GM12878 (cell line): ENCODE results near the gene PHAF1. TPM values are rescaled to one million over a fixed set of nuclear protein-coding genes. Genes with fewer than 3 reads are reported as not detected.
A peak's percentile ranks its signal among the peaks of the same experiment; 100 is the strongest.

ENCODE experiments used
- ATAC-seq: fragments of 200-7000 bp; cut with Tn5 transposase; 3 replicates; pipeline ENCODE4 v1.9.1; 2020; ENCODE audit warnings: mild to moderate bottlenecking, moderate library complexity
- BruUV-seq: library from RNA; stranded (reverse); fragments of 400-500 nt; replicated peaks from 2 replicates; lab custom pipeline; 2021; lab: Mats Ljungman, UMichigan
- CTCF ChIA-PET: fragments of 300-600 bp; sonication (Branson Sonifier 250); formaldehyde crosslinking; extraction: SDS; loops from one replicate; lab custom pipeline; 2021; ENCODE audit warnings: inconsistent platforms; lab: Yijun Ruan, JAX
- POLR2A ChIA-PET: fragments of 350-600 bp; formaldehyde crosslinking; extraction: SDS; loops from one replicate; lab custom pipeline; 2021; ENCODE audit warnings: inconsistent platforms; lab: Charles Lee
- RAD21 ChIA-PET: fragments of 300-600 bp; sonication (Branson Sonifier 250); formaldehyde crosslinking; loops from one replicate; lab custom pipeline; 2023; ENCODE audit warnings: antibody characterized with exemption; ENCODE audit not compliant: unreplicated experiment; lab: Charles Lee
- SMC1A ChIA-PET: fragments of 300-600 bp; sonication (Branson Sonifier 250); formaldehyde crosslinking; loops from one replicate; lab custom pipeline; 2023; ENCODE audit not compliant: unreplicated experiment, uncharacterized antibody; lab: Charles Lee
- DNase-seq: peaks from one replicate; pipeline ENCODE4 v3.0.0-alpha.2; 2011; ENCODE audit warnings: low read depth, low spot score
- FAIRE-seq: peaks from 3 replicates; lab custom pipeline; 2011; peaks lifted over from hg19 to GRCh38; lab: Jason Lieb, UNC
- H2AFZ ChIP-seq: 2 replicates; pipeline ENCODE4 v1.6.0; 2011; ENCODE audit warnings: low read depth, low read length, control low read depth; ENCODE audit not compliant: control insufficient read depth
- H3K27ac ChIP-seq: 2 replicates; pipeline ENCODE4 v1.5.1; 2011; ENCODE audit warnings: control low read depth; ENCODE audit not compliant: control insufficient read depth, insufficient read depth
- H3K27me3 ChIP-seq, 2 experiments: replicated peaks in 1 of 2; 2 replicates each; pipeline versions ENCODE4 v1.6.0 to v1.6.1; 2011; ENCODE audit warnings: low read length in 1 of 2; ENCODE audit not compliant: control insufficient read depth in 2 of 2, insufficient read depth in 2 of 2
- H3K36me3 ChIP-seq, 2 experiments: 2 replicates each; pipeline ENCODE4 v1.5.1; 2011; ENCODE audit warnings: low read length in 1 of 2; ENCODE audit not compliant: control insufficient read depth in 2 of 2, insufficient read depth in 2 of 2
- H3K4me1 ChIP-seq: 2 replicates; pipeline ENCODE4 v1.6.1; 2011; ENCODE audit warnings: mild to moderate bottlenecking, low read length, moderate library complexity, mixed read lengths; ENCODE audit not compliant: control insufficient read depth, insufficient read depth
- H3K4me2 ChIP-seq: 2 replicates; pipeline ENCODE4 v1.6.0; 2011; ENCODE audit warnings: control low read depth; ENCODE audit not compliant: control insufficient read depth, insufficient read depth
- H3K4me3 ChIP-seq: fragments of 200-600 bp; sonication (generic); 2 replicates; pipeline ENCODE4 v1.5.1; 2016
- H3K79me2 ChIP-seq: 2 replicates; pipeline ENCODE4 v1.6.0; 2011; ENCODE audit warnings: low read length; ENCODE audit not compliant: control insufficient read depth, insufficient read depth
- H3K9ac ChIP-seq: 2 replicates; pipeline ENCODE4 v1.8.0; 2011; ENCODE audit warnings: low read length, control low read depth, mixed read lengths; ENCODE audit not compliant: control insufficient read depth, insufficient read depth
- H3K9me3 ChIP-seq: replicated peaks from 3 replicates; pipeline ENCODE4 v1.5.1; 2011; ENCODE audit warnings: mild to moderate bottlenecking, low read length; ENCODE audit not compliant: control insufficient read depth, insufficient read depth
- H4K20me1 ChIP-seq: 2 replicates; pipeline ENCODE4 v1.6.0; 2011; ENCODE audit not compliant: control insufficient read depth, insufficient read depth
- CBX3 ChIP-seq: fragments of 200-600 bp; sonication (generic); IDR thresholded peaks from 2 replicates; pipeline ENCODE4 v1.6.1; 2016; ENCODE audit warnings: low read depth, borderline replicate concordance
- EGR1 ChIP-seq, 2 experiments: IDR thresholded peaks; 1 replicate in 1 of 2; 2 replicates in 1 of 2; pipeline ENCODE4 v1.6.1; 2011 to 2012; ENCODE audit warnings: low read depth in 2 of 2, low read length in 2 of 2, borderline replicate concordance in 1 of 2, mild to moderate bottlenecking in 1 of 2, moderate library complexity in 1 of 2
- LARP7 ChIP-seq: fragments of 450-650 bp; IDR thresholded peaks from 2 replicates; pipeline ENCODE4 v1.6.1; 2017; ENCODE audit warnings: mild to moderate bottlenecking
- SREBF2 ChIP-seq: IDR thresholded peaks from 2 replicates; pipeline ENCODE4 v1.6.1; 2012; ENCODE audit warnings: mild to moderate bottlenecking, low read length
- TAF1 ChIP-seq: IDR thresholded peaks from 2 replicates; pipeline ENCODE4 v1.6.1; 2011; ENCODE audit warnings: mild to moderate bottlenecking, low read depth, low read length, borderline replicate concordance
- TARDBP ChIP-seq: IDR thresholded peaks from 2 replicates; pipeline ENCODE4 v1.6.1; 2016; ENCODE audit warnings: borderline replicate concordance
- ZBTB33 ChIP-seq: fragments of 450-650 bp; IDR thresholded peaks from 2 replicates; pipeline ENCODE4 v1.6.1; 2017; ENCODE audit warnings: mild to moderate bottlenecking
- ZNF217 ChIP-seq: fragments of 450-650 bp; IDR thresholded peaks from 2 replicates; pipeline ENCODE4 v1.6.1; 2017; ENCODE audit warnings: antibody characterized with exemption, mild to moderate bottlenecking
- ZNF687 ChIP-seq: fragments of 450-650 bp; IDR thresholded peaks from 2 replicates; pipeline ENCODE4 v1.6.1; 2017; ENCODE audit warnings: mild to moderate bottlenecking, moderate library complexity
- WGBS: methylation state at CpG from one replicate; pipeline ENCODE4 v1.1.6; 2016; ENCODE audit warnings: low lambda C conversion rate; ENCODE audit not compliant: insufficient replicate concordance, insufficient coverage; ENCODE audit errors: missing lambda C conversion rate; 5-methylcytosine and 5-hydroxymethylcytosine counted together
- in situ Hi-C: fragments of 300-500 bp; cut with MboI; formaldehyde crosslinking; loops from 9 replicates; pipeline ENCODE4 v1.14.3; 2018; ENCODE audit warnings: mixed read lengths
- intact Hi-C: fragments of 100-400 bp; cut with micrococcal nuclease; formaldehyde crosslinking; loops from one replicate; pipeline ENCODE4 v1.14.2; 2022; ENCODE audit not compliant: unreplicated experiment
- polyA plus RNA-seq, 11 experiments: library from polyadenylated mRNA; depleted of rRNA in 4 of 11; unstranded in 6 of 11; stranded (reverse) in 5 of 11; fragments of >200 nt; fragmentation: Nextera tagmentation in 4 of 11; fragmentation: Illumina TruSeq in 1 of 11; extraction: Ambion mirVana in 4 of 11; extraction: Trizol in 1 of 11; gene quantifications; 1 replicate in 1 of 11; 2 replicates in 10 of 11; pipeline versions ENCODE4 v1.2.1 to v1.2.3, GENCODE V29; 2011 to 2016; ENCODE audit warnings: inconsistent platforms in 2 of 11, missing spikeins in 2 of 11, low read depth in 1 of 11
- total RNA-seq, 4 experiments: library from RNA; depleted of rRNA in 3 of 4; stranded (reverse); fragments of >200 nt in 3 of 4; fragmentation: Illumina TruSeq in 1 of 4; extraction: Trizol in 1 of 4; gene quantifications; 2 replicates each; pipeline versions ENCODE4 v1.2.1 to v1.2.3, GENCODE V29; 2013 to 2021

The PHAF1 gene
- total and polyA plus RNA-seq, 10 of the 15 experiments (the other 5 are each of a cell fraction or from before 2014, with no cell fraction given) = 4.5 to 20.9 (median 14.9) TPM

GRCh38 chr16:67181346-67181745 lies 71.6 kb downstream of the PHAF1 start (continued):
- TF ChIP-seq TAF1 = no peak
- TF ChIP-seq EGR1 (IDR thresholded peaks at IDR 0.05; ENCODE audit: borderline replicate concordance in 1 of 2, low read depth in 2 of 2, low read length in 2 of 2) = no peak
- no peak for TF ChIP-seq TARDBP
- no peak for TF ChIP-seq SREBF2

- intact Hi-C loops = no loop called here
- no peak for DNase-seq
- no peak for ATAC-seq
- H3K79me2 ChIP-seq = peaks cover 5% of the 10 kb centered on the region
- no peak overlapping the region for H3K27ac ChIP-seq
- in situ Hi-C loops = no loop called here
- H3K4me1 ChIP-seq = peaks cover 13% of the 10 kb centered on the region
- no peak for FAIRE-seq
- no peak overlapping the region for H3K9ac ChIP-seq
- ChIA-PET SMC1A (interaction anchor here (1.0 to 1.2 kb wide), 3 partner anchors 9 to 164 kb away, joined by 3 to 4 read pairs (median 4); partner anchors contain the start of gene B3GNT9), CTCF (interaction anchor here (1.0 to 3.2 kb wide), 7 partner anchors 12 to 223 kb away, joined by 3 to 28 read pairs (median 3); partner anchors contain the start of genes FBXL8, NOL3 and TRADD), POLR2A (interaction anchor here (0.6 to 1.6 kb wide), 8 partner anchors 8 to 151 kb away, joined by 3 to 5 read pairs (median 3); partner anchors contain the start of gene FHOD1), RAD21 (interaction anchor here (0.7 to 2.0 kb wide), 6 partner anchors 21 to 164 kb away, joined by 3 to 6 read pairs (median 4); partner anchors contain the start of genes FBXL8 and TRADD)
- H2AFZ ChIP-seq = no peak overlapping the region
- TF ChIP-seq CBX3 = no peak
- no peak for TF ChIP-seq ZBTB33
- no peak for TF ChIP-seq LARP7
- TF ChIP-seq ZNF217 = no peak
- no peak for TF ChIP-seq ZNF687
- H3K36me3 ChIP-seq = no peaks in the 10 kb centered on the region
- H3K4me3 ChIP-seq = peak overlapping the region; percentile 76
- WGBS = 78% methylated on average over 2 of the region's 2 CpGs
- no peaks in the 10 kb centered on the region for H3K9me3 ChIP-seq
- peak overlapping the region; percentile 84 for H3K4me2 ChIP-seq
- BruUV-seq = no TSS peak
- peaks cover 0 to 3% of the 10 kb centered on the region in 2 experiments; a peak in 2 of 4 replicates for H3K27me3 ChIP-seq
- H4K20me1 ChIP-seq = no peaks in the 10 kb centered on the region; the same call in 1 of the 2 replicates
Measured at GRCh38 chr16:67182288-67182687, 72.5 kb downstream of the PHAF1 start.
